ENCODE data around the gene NINJ2. TPM values are rescaled to one million over a fixed set of nuclear protein-coding genes. Genes with fewer than 3 reads are reported as not detected.

NINJ2 gene
- total RNA-seq, 4 donors from 2014 or later, result 8.6 to 28.9 (median 17.5) TPM

DNA sequence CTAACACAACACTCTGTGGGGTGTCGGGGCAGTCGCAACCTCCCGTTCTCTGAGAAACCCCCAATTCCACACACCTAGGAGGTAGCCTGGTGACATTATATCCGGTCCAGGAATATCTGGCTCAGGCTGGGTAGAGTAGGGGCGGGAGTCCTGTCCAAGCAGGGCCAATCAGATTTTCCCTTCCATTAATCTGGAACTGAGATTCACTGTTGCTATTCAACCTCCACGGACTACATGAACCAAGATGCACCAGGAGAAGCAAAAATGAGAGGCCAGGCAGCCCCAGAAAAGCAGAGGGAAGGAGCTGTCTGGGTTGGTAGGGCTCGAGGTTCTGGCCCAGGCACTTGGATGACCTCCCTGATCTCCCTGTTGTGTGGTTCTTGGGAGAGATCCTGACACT lies 51.0 kb downstream of the NINJ2 start:
- ATAC-seq (ENCODE audit: low FRiP score), result no peak
- DNase-seq (ENCODE audit: low spot score), result no peak
- TF ChIP-seq CTCF (IDR thresholded peaks at IDR 0.05), result no peak

GRCh38 chr12:611721-612120 lies 51.5 kb downstream of the NINJ2 start:
- DNase-seq (ENCODE audit: low spot score) (no peak), ATAC-seq (ENCODE audit: low FRiP score) (no peak)
- no peak for TF ChIP-seq CTCF (IDR thresholded peaks at IDR 0.05)

- TF ChIP-seq CTCF (IDR thresholded peaks at IDR 0.05), result no peak
- no peak for DNase-seq (ENCODE audit: low spot score)
Observed at GRCh38 chr12:608921-609320, 54.3 kb downstream of the NINJ2 start.

GRCh38 chr12:608413-608812 lies 54.8 kb downstream of the NINJ2 start:
- no peak for TF ChIP-seq CTCF (IDR thresholded peaks at IDR 0.05)
- no peak for ATAC-seq (ENCODE audit: low FRiP score)
- DNase-seq (ENCODE audit: low spot score), result no peak

More at GRCh38 chr12:608921-609320, 54.3 kb downstream of the NINJ2 start:
- no peak for ATAC-seq (ENCODE audit: low FRiP score)

- no peak for TF ChIP-seq CTCF (IDR thresholded peaks at IDR 0.05)
- DNase-seq (ENCODE audit: low spot score) (no peak), ATAC-seq (ENCODE audit: low FRiP score) (no peak)
Observed at GRCh38 chr12:607541-608001, 55.7 kb downstream of the NINJ2 start.

GRCh38 chr12:604956-605355 lies 58.3 kb downstream of the NINJ2 start:
- ATAC-seq (ENCODE audit: low FRiP score) (no peak), DNase-seq (ENCODE audit: low spot score) (no peak)
- no peak for TF ChIP-seq CTCF (IDR thresholded peaks at IDR 0.05)

DNA sequence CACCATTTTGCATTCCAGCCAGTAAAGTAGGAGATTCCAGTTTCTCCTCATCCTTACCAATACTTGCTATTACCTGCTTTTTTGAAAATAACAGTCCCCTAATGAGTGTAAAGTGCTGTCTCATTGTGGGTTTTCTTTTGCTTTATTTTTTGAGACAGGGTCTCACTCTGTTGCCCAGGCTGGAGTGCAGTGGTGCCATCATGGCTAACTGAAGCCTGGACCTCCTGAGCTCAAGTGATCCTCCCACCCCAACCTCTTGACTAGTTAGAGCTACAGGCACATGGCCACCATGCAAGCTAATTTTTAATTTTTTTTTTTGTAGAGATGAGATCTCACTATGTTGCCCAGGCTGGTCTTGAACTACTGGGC lies 60.6 kb downstream of the NINJ2 start:
- no peak for DNase-seq (ENCODE audit: low spot score)
- ATAC-seq (ENCODE audit: low FRiP score), result no peak
- TF ChIP-seq CTCF (IDR thresholded peaks at IDR 0.05), result no peak

Data from omental fat pad (tissue), 4 donors.